Activated CD4-positive, alpha-beta T cell treated with anti-CD3 and anti-CD28 coated beads, Interleukin-2, amount 50 U/mL, for 1 hour (primary cell): ENCODE results near the gene CDS2.

Source experiments
- DNase-seq: peaks from one replicate; pipeline ENCODE4 v3.0.0-alpha.2; 2020

CDS2 gene

DNA sequence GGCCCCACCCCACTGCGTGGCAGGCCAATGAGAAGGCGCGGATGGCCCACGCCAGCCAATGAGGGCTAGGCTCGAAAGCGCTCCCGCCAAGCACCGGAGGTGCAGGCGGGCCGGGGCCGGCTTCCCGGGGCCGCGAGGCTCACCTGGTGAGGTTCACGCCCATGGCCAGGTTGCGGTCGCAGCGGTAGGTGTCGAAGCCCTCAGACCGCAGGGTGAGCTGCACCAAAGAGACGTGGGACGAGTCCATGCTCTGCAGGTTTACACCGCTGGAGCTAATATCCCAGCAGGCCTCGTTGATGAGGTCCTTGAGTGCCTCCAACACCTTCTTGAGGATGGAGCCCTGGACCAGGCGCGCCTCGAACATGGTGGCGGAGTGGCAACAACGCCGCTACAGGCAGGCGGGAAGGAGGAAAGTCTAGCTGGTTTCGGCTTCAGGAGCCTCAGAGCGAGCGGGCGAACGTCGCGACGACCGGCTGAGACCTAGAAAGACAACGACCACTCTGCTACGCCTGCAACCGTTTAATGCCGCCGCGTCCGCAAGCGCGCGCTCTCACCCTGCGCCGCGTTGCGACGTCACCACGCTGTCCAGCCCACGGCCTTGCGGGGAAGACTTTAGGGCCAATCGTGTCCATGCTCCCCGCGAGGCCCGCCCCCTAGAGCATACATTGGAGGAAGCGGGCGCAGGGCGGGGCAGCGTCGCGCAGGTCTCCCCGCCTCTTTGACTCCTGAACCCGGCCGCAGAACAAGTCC lies 7.2 kb upstream of the CDS2 start, which contains the start of gene PCNA:
Gene PCNA, minus strand, starts transcription at position 524 of the 750 bp plus-strand sequence. Its CDS starts 160 bp downstream, at position 364.
- DNase-seq: peak; percentile 94

DNA sequence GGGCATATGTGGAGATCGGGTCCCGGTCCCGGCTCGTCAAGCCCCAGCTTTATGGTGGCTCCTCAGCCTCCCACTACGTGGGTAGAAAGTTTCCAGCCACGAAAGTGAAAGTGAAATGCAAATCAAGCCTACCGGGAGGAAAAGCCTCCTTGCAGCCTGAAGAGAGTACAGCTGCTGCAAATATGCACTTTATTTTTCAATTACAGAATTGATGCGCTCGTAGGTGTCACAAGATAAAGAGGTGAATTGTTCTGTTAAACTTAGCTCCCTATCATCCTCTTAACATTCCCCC lies 6.7 kb upstream of the CDS2 start:
- DNase-seq: no peak

DNA sequence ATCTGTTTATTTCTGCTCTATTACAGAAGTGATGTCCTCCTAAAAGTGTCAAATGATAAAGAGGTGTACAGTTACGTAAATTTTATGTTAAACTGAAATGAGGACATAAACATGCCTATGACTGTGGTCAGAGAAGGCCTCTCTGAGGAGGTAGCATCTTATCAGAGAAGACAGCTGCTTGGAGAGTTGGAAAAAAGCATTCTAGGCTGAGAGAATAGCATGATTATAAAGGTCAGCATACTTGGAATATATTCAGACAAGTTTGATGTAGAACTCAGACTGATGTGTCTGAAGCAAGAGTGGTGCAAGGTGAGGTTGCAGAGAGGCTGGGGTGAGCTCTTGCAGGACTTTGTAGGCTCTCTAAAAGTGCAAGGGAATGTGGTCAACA lies 3.9 kb upstream of the CDS2 start:
- DNase-seq: no peak

DNA sequence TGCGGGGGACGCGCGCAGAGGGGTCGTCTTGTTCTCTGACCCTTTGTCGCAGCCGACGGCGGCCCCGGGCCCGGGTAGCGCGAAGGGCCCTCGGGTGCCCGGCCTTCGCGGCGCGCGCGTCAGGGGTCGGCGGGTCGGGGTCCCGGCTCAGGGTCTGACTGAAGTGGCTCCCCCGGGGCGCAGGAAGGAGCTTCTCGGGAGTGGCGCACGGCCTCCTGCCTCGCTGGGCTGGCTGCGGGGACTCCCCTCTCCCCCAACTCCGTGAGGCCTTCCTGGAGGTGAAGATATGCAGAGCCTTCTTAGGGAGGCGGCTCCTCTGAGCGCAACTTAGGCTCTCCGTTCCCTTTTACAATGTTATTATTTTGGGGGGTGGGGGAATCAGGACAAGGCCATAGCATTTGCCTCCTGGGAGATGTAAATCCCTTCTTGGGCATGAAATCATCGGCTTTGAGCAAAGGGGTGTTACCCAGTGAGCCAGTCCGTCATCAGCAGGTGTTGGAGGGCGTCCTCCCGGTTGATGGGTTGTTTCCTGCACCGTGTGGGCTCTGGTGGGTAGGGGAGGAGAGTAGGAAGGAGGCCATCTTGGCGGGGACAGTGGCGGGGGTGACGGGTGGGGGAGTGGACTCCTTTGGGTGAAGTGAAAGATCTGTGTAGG lies 523 bp downstream of the CDS2 start:
- DNase-seq: peak; percentile 62

DNA sequence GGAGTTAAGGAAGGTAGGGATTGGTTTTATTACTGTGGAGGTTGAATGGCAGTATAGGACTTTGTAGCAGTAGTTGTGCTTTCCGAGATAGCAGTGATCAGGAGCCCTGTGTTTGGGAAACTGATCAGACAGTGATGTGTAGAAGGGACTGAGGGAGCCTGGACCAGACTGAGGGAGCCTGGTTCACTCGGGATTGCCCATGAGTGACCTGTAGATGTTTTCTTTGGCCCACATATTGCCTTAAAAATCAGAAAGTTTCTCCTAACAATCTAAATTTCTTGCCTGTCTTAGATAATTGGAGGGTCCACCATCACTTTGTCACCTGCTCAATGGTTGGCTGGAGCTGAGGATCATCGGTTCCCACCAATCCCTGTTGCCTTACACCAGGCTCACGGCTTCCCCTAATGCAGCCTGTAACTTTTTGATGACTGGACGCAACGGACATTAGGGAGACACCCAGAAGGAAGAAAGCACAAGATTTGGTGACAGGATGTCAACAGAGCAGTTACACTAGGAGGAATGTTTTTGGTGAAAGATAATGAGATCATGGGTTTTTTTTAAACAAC lies 1.1 kb downstream of the CDS2 start:
- DNase-seq: no peak

DNA sequence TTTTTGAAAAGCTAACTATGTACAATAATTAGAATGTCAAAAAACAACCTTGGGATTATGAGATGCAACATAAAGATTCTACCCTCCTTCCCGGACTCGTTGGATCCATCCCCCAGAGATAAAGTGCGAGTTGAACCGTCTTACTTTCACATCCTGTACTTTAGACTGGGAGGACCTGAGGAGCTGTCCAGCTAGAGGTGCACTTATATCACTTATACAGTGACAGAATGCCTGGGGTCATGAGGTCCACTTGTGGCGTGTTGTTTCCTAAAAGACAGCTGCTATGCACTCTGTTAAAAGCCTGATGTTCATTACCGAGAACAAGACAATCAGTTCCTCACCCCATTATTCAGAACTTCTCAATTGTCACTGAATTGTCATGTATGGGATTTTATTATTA lies 2.1 kb downstream of the CDS2 start:
- DNase-seq: no peak

DNA sequence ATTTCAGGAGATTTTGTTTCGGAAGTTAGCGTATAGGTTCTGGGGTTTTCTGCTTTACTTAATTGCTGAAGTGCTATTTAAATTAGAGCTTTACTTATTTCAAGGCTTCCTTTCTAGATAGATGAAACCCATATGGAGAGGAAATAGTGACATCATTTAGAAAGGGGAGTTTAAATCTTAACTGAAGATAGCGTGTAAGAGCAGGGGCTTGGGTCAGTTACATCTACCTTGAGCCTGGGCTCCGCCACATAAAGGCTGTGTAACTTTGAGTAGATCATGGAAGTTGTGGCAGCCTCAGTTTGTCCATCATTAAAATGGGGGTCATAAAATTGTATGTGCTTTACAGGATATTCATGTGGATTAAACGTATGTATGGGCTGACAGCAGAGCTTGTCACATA lies 4.7 kb downstream of the CDS2 start:
- DNase-seq: no peak

DNA sequence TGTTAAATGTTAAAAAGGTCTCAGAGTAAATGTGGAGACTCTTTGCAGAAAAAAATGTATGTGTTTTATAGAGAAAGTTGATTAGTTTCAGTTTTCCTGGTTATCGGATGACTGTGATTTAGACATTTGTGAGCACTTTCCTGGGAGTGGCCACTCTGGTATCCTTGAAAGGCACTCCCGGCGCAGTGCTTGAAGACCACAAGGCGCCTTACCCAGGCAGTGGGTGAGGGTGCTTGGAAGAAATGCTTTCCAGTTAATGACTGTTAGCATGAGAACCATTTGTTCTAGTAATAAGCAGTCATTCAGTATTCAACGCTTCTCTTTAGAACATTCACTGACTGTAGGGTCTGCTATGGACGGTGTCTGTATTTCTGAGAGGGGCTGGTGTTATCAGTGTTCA lies 7.2 kb downstream of the CDS2 start:
- no peak for DNase-seq

DNA sequence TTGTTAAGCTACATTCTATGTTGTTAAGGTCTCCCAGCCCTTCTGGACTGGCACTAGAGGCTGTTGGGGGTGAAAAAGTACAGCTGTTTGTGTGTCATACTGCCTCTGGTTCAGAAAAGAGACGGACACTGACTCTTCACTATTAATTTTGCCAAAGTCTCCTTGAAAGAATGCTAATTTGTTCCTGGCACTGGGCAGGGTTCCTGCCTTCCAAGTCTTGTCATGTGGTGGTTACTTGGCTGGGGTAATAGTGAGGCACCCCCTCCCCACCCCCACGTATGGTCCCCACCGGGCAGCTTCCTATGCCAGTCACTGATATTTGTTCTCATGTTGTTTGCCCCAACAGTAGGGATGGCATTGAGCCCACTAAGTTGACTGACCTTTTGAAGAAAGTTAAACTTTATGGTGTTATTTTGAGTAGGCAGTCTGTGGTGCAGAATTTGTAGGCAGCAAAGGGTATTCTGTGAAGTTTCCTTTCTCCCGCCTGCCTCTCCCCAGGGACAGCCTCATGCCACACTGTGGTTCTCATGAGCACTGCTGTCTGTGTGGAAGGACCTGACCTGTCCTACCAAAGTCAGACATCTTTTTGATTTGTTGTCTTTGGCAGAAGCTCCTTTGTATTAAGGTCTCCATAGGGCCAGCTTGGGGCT lies 8.7 kb downstream of the CDS2 start:
- no peak for DNase-seq

DNA sequence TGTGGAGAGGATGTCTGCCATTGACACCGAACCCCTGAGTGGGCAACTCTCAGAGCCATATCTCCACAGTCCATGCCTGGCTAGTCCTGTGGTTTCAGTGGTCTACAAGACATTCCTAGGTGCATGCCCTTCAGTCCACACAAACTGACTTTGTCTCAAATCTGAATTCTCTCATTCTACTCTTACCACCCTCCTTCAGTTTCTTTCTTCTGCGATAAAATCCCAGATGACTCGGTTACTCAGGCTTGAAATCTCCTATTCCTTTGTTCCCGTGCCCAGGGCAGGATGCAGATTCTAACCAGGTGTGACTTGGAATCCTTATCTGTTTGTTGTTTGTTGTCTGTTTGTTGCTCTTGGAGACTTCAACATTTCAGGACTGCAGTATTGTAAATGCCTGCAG lies 9.3 kb downstream of the CDS2 start:
- no peak for DNase-seq

DNA sequence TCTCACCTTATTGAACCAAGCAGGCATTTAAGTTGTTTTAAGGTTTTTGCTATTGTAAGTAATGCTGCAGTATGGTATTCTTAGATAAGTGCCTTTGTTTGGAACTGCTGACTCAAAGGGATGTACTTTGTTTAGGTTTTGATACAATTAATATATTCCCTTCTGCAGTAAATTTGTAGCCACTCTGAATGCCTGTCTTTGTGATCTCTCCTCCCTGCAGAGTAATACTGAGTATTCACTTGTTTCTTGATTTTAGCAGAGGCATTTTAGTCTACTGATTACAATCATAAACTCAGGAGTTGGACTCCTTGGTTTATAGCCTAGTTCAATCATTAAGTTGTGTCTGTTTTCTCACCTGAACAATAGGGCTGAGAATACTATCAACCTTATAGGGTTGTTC lies 13.4 kb downstream of the CDS2 start:
- DNase-seq: no peak

DNA sequence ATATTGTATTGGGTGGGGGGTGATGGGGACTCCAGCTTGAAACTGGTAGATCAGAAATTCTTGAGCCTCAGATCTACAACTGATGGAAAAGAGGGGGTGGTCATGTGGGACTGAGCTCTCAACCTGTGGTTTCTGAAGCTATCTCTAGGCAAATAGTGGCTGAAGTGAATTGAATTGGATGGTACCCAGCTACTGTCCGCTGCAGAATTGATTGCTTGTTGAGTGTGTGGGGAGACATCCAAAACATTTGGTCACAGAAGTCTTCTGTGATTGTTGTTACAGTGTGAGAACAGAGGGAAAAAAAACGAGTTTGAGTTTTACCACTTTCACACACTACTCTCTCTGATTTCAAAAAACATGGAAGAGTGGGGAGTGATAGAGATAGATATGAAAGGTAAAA lies 14.8 kb downstream of the CDS2 start:
- no peak for DNase-seq

DNA sequence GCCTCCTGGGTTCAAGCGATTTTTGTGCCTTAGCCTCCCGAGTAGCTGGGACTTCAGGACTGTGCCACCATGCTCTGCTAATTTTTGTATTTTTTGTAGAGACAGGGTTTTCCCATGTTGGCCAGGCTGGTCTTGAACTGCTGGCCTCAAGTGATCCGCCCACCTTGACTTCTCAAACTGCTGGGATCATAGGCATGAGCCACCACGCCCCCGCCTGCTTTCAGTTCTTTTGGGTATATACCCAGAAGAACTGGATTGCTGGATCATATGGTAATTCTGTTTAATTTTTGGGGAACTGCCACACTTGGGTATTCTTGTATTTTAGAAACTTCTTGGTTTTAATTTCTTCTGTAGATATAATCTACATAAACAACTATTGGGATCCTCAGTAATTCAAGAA lies 17.0 kb downstream of the CDS2 start:
- DNase-seq: no peak

DNA sequence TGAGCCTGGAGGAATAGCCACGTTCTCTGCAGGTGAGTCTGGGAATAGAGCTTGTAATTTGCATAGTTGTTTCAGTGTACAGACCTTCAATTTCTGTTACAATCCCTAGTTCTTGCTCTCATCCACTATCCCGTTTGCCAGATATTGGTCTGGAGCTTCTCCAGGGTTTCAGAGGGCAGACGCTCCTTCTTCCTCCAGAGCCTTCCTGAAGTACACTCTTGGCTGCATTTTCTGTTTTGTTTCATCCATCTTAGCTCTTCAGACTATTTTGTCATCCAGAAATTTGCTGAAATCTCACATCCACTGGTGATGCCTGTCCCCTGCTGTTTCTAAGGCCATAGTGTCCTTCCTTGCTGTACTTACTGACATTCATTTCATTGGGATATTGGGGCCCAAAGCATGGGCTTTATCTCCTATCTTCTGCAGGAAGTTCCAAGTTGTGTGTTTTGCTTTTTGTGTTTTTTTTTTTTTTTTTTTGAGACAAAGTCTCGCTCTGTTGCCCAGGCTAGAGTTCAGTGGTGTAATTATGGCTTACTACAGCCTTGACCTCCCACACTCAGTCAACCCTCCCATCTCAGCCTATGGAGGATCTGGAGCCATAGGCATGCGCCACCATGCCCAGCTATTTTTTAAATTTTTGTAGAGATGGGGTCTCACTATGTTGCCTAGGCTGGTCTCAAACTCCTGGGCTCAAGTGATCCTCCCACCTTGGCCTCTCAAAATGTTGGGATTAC lies 18.7 kb downstream of the CDS2 start:
- DNase-seq: no peak

DNA sequence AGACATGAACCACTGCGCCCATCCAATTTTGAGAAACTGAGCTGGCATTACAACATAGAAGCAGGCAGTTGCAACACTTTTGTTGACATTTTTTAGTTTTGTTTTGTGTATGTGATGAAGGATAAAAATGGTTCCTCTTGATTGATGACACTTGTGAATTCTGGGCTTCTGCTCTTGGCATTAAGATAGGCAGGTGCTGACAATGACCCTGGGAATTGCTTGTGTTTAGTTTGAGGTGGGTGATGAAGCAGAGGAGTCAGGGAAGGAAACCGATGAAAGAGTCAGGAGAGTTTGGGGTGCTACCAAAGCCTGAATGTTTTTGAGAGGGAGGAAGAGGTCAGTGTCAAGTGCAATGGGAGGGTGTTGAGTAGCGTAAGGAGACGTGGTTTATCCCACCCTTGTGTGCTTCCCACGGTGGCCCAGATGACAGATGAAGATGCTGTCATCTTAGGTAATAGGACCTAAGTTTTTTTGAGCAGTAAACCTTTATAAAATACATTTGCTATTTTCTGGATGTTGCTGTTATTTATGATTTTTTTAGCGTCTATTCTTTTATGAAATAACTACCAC lies 19.4 kb downstream of the CDS2 start:
- DNase-seq: no peak

DNA sequence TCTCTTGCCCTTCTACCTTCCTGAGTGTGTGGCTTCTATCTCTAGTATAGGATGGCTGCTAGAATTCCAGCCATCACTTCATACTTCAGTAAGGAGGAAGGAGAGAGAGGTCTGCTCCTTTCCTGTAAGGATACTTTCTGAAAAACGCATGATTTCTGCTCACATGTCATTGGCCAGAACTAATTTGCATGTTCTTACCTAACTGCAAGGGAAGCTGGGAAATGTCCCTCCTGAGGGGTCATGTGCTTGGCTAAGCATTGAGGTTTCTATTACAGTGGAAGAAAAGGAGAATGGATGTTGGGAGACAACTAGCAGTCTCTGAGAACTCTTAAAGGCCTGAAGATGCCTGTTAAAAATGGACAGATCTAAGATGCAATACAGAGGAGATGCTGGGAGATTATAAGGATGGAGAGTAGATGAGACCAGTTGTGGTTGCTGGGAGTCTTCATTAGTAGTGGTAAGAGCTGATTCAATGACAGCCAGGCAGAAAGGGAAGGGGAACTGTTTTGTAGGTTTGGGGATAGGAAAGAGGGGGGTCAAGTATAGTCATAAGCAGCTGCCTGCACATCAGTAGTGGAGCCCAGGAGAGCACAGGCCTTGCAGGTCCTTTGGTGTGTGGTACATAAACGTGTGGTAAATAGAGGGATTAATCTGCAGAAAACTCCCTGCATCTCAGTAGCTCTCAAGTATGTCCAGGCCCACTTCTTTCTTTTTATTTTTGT lies 20.2 kb downstream of the CDS2 start:
- DNase-seq: no peak

DNA sequence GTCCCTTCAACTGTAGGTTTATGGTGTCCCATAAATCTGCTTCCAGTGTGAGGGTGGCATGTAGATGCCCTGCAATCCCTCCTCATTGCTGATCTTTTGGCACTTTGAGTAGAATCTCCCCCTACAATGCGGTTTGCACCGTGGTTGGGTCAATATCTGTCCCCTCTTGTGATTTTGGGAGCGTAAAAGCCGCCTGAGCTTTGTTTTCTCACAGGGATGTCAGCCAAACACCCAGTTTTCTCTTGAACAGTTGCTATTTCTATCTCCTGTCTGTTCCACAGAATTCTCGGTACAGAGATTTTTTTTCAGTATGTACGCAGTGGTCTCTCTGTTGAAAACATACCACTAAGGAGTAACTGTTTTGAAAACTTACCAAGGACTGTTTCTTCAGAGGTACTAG lies 21.8 kb downstream of the CDS2 start:
- no peak for DNase-seq

DNA sequence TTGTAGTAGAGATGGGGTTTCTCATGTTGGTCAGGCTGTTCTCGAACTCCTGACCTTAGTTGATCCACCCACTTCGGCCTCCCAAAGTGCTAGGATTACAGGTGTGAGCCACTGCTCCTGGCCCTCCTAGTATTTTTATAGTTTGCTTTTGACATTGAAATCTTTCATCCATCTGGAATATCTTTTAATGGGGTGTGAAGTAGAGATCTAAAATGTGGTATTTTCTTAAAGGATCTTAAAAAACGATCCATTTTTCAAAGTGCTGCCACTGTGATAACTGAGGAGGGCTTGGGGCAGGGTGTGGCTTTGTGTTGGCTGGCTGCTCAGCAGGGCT lies 23.1 kb downstream of the CDS2 start:
- no peak for DNase-seq

DNA sequence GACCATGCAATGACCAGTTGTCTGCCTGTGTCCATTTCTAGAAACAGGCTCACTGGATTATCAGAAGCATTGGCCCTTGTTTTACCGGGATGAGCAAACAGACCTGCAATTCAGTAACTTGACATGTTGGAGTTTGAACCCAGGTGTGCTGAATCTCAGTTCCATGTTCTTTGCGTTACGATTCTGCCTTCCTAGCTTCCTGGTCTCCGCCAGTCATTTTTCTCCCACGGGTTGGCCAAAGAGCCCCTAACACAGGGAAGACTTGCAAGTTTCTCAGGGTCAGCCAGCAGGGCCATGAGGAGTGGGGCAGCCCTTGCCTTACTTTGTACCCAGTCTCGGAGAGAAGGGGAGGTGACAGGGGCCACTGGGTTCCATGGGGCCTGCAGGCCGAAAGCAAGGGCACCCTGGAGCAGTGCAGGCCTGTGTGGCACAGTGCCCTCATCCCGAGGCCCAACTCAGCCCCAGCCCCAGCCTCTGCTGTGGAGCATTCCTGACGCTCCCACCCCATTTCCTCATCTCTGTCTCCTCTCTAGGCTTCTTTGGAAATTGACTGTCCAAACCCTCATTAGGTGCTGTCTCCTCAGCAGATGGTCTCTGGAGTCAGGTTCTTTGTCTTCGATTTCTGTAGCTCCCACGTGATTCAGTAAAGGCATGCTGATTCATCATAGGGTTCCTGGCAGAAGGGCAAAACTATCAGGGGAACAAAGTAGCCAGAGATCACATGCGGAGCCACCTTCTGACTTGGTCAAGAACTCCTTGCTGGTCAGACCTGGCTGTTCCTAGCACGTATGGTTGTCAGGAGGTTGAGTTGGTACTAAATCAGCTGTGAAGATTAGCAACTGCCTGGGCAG lies 23.6 kb downstream of the CDS2 start:
- no peak for DNase-seq

DNA sequence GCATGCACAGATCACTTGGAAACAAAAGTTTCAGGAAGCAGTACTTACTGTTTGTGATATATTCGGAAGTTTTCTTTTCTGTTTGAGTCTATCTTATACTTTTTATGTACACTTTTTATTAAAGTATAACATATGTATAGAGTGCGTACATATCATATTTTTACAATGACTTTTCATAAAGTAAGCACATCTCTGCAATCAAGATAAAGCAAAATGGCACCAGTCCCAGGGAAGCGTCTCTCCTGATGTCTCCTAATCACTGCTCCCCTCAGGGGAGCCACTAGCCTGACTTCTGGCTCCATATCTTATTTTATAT lies 26.3 kb downstream of the CDS2 start:
- no peak for DNase-seq

DNA sequence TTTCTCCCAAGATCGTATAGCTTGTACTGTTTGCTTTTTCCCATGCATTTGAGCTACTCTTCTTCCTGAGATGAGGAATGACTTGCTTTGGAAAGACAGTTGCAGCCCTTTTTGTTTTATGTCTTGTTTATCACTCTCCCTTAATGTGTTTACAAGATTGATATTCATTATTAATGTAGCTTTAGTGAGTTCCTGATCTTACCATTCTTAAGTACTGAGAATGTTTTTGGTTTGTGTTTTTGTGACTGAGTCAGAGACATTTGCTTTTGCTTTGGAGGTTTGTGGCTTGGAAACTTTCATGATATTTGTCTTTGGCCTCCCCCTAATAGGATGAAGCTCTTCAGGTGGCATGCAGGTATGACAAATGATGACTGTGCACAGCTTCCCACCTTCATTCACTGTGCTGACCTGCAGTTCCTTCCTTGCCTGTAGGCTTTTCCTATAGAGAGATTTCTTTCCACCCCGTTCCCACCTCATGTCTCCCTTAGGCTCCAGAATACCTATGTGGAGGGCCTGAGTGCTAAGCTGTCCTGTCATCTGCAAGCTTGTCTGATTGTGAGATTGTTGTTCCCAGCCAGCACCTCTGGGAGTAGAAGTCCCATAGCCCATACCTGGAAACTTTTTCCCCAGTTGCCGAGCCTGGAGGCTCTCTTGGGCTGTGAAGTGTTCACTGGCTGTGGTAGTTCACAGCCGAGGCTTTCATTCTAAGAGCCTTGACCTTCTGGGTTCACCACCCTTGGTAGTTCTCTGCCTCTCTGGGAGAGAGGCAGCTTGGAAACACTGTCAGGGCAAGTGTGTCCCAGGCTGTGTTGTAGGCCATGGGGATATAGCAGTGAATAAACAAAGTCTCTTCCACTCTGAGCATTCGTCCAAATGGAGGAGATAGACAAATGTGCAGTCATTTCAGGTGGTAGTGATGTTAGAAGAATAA lies 27.1 kb downstream of the CDS2 start:
- DNase-seq: no peak
